HG03520 (cell line): ENCODE data around the gene SPDYE4.
"Not testable (repeated sequence)": the region's sequence is repeated elsewhere in the genome, so short reads cannot be mapped to it uniquely, and the experiment has no call there.

Experiments
- ATAC-seq: cut with Tn5 transposase; IDR thresholded peaks from one replicate; pipeline ENCODE4 v1.9.1; 2021; ENCODE audit warnings: mild to moderate bottlenecking, moderate library complexity; ENCODE audit not compliant: unreplicated experiment

SPDYE4 gene, protein sequence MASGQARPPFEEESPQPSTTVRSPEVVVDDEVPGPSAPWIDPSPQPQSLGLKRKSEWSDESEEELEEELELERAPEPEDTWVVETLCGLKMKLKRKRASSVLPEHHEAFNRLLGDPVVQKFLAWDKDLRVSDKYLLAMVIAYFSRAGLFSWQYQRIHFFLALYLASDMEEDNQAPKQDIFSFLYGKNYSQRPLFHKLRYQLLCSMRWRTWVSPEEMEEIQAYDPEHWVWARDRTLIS

DNA sequence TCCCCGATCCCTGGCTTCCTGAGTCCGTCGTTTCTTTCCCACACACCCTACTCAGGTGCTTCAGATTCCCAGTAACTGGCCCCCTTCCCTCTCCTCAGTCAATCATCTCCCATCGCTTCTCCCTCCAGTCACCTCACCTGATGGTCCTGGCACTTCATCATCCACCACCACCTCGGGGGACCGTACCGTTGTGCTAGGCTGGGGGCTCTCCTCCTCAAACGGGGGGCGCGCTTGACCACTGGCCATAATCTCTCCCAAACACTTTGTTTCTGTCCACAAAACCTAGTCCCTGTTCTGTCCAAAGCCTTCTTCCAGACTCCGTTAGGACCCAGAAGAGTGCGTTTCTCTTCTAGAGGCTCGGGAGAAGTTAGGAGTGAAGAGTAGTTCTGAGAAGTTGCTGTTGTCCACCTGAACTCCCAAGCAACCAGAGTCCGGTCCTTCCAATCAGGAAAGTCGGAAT lies at the start of gene SPDYE4:
SPDYE4 (minus strand) TSS at position 410 of the 460 bp plus-strand sequence; CDS start at position 246, 164 bp downstream.
- no peak for ATAC-seq

DNA sequence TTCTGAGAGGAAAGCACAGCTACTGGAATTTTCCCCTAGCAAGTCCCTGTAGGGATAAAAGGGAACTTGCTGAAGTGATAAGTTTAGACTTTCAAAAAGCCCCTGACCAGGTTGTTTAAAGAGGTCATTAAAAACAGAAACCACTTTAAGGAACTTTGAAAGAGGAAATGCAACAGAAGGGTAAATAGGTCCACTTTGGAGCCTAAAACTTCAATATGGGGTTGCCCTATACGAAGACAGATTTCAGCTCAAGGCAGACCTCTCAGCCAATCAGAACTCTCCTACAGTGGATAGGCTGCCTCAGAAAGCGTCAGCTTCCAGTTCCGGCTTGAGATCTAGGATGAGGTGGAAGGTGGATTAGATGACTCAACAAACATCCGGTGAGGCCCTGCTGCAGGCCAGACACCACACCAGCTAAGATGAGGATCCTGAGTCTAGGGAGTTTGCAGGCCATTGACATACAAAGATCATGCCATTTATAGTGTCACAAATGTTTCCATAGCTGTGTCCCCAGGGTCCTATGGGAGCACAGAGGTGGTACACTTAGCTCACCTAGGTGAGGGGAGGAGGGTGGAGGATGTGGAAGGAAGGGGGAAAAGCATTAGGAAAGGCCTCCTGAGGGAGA lies 48.7 kb upstream of the SPDYE4 start:
- peak; percentile 82 for ATAC-seq

DNA sequence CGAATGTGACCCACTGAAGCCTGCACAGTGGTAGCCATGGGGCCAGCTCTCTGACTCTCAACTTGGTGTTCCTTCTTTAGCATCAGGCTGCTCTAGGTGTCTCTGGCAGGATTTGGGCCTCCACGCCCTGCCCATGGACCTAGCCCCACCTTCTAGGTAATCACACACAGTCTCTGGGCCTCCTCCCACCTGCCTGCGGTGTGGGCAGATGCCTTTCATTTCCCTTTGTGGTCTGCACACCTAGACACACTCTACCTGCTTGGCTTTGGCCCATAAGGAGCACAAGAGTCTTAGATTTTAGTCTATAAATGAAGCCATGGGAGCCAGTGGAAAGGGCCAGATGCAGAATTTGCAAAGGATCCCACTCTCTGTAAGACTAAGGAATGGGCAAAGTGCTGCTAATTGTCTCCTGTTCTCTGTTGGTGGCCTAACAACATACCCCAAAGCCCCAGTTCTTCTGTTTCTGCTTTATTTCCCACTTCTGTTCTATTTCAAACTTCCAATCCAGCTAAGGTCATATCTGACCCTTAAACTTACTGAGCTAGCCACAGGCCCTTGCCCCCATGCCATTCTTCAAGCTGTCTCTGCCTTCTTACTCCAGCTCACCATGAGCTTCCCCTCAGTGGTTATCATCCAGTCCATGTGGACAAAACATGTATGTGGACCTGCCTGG lies 48.0 kb upstream of the SPDYE4 start:
- ATAC-seq: no peak

DNA sequence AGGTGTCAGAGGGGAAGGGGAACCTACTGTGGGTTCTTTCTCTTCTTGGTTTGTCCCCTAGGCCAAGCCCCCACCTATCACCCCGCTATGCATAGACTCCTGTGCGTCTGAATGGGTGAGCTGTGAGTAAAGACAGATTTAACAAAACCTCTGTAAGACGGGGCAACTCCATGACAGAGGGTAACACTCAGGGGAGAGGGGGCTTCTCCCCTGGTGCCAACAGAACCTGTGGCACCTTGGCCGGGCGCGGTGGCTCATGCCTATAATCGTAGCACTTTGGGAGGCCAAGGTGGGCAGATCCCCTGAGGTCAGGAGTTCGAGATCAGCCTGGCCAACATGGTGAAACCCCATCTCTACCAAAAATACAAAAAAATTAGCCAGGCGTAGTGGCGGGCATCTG lies 47.0 kb upstream of the SPDYE4 start:
- ATAC-seq: not testable (repeated sequence)

DNA sequence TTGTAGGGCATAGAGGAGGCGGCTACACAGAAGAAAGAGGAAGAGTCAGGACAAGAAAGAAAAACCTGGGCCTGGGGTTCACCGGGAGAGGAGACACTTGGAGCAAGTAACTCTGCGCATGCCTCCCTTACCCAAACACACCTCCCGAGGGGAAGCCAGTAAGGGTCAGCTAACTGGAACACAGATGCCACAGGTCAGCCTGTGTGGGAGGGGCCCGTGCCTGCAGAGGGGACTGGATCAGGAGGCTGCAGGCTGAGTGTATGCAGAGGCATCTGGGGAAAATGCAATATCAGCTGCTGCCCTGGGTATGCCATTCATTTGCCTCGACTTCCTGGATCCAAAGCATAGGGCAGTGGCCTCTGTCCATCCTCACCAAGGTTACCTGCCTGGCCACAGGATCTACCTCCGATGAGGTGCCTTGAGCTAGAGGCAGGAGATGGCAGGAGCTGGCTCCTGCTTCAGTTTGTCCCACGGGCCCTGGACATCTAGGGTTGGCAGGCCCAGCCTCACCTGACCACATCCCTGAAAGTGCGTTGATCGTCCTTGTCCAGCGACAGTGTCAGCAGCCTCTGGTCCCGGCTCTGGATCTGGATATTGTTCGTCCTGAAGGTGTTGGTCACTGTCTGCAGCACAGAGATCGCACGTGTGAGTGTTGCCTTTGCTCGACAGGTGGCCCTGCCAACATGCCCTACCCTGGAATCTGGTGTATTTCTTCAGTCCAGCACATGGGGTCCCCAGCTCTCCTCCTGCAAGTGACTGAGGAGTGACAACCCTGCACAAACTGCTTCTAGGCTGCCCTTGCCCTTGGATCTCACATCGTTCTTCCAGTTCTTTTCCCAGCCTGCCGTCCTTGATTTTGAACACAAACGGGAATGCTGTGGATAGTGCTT lies 45.4 kb upstream of the SPDYE4 start:
- ATAC-seq: no peak

DNA sequence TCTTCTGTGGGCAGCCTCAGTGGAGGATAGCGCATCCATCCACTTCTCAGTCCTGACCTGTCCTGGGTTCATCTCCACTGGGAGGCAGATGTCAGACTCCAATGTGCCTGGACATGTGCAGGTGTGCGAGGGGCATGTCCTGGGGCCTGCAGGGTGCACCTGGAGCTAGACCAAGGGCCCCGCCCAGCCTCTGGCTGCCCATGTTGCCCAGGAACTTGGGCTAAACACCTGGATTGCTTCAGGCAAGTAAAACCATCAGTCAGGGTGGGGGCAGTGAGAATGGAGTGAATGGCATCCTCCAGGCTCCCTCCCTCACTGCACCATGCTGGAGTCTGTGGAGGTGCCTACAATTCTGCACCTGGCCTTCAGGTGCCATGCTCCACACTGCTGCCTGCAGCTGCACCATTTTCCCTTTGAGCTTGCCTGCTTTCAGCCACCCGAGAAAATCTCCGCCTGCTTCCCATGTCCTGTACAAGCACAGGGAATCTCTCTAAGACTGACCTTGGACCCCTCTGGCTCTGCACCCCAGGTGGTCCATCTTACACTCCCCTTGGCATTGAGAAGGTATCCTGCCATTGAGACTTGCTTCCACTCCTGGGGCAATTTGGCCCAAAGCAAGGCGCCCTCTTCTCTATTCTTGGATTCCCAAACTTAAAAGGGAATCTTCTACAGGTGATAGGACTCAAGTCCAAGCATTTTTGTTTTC lies 42.9 kb upstream of the SPDYE4 start:
- ATAC-seq: no peak

DNA sequence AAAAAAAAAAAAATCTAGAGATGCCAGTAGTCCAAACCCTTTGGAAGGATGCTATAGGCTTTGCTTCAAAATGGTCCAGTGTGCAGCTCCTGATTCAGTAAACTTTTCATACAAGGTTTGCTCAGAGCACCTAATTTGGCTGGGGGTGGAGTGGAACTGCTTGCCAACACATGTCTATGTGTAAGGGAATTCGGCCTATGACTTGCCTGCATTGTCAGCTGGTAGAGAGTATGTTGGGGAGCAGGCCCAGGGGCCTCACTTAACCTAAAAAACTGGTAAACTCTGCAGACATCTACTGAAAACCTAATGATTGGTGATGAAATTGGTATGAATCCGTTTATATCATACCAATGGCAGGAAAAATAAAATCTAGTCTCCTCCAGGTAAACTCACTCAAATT lies 42.3 kb upstream of the SPDYE4 start:
- ATAC-seq: no peak

DNA sequence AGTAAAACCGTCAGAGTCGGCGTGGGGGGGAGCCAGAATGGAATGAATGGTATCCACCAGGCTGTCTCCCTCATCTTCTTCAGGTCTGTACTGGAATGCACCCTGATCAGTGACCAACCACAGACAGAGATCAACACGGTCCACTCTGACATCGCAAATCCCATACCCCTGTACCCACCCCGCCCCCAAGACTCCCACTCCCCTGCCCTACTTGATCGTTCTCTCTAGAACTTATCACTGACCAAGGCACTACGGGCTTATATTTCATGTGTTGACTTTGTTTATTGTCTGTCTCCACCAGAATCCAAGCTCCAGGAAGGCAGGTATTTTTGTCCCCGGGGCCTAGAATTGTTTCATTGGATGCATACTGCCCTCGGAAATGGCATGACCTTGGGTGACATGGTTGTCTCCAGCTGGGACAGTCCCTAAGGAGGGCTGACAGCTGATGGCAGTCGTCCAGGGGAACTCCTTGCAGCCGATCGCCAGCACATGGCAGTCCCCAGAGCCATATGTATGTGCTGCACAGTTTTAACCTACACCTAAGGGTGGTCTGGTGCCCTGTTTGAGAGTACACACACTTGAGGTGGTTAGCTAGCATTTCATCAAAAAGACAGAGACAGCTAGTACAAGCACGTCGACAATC lies 41.3 kb upstream of the SPDYE4 start:
- ATAC-seq: no peak

DNA sequence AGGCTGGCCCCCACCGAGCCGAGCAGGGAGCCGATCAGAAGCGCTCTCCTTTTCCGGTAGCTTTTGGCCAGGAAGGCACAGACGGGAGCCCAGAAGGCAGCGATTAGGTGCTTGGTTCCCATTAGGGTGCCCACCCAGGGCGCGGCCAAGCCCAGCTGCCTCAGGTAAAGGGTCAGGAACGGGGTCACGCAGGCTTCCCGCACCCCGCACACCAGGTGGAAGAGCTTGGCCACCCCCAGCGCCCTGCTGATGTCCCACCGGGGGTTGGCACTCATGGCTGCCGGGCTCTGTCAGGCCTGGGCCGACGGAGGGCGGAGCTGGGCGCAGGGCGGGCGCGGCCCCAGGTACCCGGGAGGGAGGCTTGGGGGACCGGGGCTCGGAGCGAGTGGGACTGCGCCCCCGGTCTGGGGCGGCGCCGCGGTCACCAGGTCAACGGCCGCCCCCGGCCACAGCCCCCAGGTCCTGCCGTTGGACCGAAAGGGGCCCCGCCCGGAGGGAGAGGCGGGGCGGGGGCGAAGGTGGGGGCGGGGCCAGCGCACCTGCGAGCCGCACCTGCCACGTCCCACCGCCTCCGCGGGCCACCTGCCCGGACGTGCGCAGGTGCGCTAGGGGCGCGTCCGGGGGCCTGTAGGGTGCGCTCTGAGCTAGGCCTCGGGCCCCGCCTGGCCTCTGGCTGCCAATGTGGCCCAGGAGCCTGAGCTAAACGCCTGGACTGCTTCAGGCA lies 40.7 kb upstream of the SPDYE4 start, which contains the start of gene MFSD6L:
MFSD6L (minus strand) TSS at position 520 of the 724 bp plus-strand sequence; CDS start at position 275, 245 bp downstream.
- no peak for ATAC-seq

DNA sequence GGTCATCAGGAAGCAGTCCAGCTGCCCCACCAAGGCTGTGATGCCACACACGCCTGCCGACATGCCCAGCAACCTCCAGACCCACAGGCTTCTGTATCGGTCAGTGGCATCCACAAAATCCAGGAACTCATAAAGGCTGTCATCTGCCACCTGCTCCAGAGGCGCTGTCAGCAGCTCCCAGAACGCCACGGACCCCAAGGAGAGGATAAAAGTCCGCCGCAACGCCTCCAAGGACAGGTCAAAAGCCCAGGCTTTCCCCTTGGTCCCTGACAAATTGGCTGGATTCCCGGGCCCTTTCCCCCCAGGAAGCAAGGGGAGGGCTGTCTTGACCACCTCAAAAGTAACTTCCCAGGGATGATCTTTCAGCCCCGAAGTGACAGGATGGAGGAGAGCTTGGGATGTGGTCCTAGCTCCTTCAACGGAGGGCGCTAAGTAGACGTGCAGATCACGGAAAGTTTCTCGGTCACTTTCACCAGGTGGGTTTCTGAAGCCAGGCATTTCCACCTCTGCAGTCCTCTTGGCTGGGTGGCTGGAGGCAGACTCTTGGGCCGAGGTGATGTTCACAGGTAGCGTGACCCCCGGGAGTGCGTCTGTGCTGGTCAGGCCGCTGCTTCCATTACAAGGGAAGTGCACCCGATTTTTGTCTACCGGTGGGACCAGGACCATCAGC lies 40.0 kb upstream of the SPDYE4 start:
- no peak for ATAC-seq

DNA sequence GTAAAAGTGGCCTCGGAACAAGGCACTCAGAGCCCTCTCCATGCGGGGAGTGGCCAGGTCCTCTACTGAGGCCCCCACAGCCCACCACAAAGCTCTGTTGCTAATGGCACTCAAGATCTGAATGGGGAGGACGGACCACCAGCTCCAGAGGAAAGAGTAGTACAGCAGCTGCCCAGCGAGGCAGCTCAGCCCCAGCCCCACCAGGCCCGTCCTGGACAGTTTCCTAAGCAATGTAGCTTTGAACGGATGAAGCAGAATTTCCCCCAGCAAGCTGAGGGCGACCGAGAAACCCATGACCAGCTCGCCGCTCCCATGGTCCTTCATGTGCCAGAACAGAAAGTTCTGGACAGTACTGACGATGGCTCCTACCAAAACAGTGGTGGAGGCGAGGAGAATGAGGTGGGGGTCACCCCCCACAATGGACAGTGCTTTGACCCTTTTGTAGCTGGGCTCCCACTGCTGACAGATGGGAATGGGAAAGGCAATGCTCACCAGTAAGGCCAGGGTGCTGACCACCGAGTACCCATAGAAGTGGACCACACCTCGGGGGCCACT lies 39.4 kb upstream of the SPDYE4 start:
- no peak for ATAC-seq

DNA sequence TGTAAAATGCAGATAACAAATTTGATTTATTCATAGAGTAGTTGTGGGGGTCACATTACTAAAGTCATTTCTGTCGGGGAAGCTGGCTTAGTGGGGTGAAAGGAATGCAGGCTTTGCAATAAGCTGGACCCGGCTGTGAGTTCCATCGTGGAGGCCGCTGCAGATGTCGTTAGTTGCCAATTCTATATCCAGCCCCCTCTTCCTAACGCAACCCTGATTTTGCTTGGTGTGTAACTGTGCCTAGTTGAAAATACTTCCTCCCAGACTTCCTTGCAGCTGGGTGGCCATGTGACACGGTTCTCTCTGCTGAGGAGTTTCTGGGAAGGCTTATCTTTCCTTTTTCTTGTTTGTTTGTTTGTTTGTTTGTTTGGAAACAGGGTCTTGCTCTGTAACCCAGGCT lies 36.3 kb upstream of the SPDYE4 start:
- ATAC-seq: no peak

DNA sequence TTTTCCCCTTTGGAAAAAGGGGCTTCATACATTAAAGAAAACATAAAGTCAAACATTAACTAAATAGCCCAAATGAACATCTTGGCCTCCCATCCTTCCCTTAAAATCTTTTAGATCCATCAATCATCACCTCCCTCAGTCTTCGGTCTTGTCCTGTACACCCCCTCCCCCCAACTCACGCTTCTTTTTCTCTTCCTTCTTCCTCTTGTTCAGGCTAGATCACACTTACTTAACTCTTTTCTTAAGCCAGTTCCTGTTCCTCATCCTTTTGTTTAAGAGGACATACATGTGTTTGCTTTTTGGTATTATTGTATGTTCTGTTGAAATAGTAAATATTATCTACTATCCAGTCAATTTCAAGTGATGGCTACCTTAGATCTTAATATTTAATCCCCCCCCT lies 35.3 kb upstream of the SPDYE4 start:
- ATAC-seq: no peak

DNA sequence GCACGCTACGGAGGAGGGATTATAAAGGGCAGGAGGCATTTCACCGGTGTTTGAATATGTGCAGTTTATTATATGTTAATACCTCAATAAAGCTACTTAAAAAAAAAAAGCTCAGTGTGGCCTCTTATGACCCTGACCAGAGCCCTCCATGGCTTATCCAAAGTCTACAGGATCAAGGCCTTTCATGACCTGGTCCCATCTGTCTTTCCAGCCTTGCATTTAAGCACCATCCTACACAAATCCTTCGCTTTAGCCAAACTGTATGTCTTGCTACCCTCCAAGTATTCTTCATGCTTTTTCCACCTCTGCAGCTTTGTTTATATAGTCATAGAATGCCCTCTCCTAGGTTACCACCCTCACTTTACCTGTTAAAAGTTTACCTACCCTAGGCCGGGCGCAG lies 34.3 kb upstream of the SPDYE4 start:
- no peak for ATAC-seq

DNA sequence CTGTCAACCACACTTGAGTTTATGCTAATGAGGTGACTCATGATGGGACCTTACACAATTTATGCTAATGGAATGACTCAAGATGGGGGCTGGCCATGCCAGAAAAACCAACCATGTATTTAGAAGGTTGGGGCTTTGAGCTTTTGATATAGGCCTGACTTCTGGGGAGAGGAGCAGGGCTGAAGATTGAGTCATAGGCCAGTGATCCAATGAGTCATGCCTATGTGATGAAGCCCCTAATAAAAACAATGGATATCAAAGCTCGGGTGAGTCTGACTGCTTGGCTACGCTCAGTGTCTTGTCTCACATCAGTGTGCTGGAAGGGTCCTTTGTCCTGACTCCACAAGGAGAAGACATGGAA lies 33.5 kb upstream of the SPDYE4 start:
- ATAC-seq: no peak

DNA sequence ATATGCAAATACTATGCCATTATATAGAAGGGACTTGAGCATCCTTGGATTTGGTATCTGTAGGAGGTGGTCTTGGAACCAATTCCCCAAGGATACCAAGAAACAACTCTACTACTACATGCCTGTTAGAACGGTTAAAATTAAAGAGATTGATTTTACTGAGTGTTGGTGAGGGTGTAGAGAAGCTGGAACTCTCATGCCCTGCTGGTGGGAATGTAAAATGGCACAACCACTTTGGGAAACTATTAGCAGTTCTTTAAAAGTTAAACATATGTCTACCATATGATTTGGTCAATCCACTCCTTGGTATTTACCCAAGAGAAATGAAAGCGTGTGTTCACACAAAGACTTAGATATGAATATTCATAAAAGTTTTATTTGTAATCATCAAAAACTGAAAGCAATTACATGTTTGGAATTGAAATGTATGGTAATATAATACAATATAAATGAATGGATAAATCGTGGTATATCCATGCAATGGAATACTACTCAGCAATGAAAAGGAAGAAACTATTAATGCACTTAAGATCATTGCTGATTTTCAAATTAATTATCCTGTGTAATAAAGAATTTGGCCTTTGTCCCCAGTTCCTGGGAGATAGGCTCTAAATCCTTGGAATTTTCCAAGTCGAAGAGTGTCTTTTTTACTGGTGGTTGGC lies 33.0 kb upstream of the SPDYE4 start:
- ATAC-seq: no peak

DNA sequence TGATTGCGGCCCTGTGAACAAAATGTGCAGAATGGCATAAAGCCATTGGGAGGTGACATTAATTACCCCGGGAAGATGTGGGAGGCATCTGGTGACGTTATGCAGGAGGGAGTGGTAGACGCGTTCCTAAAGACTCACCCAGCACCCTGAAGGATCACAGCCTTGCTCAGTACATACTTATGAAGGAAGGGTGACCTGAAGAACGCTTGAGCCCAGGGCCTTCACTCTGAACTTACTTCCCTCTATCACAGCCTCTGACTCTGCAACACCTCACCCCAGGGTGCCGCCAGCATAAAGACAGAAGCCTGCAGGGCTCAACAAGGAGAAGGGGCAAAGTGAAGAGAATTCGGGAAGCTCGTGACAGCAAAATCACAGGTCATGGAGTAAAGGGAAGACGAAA lies 31.4 kb upstream of the SPDYE4 start:
- no peak for ATAC-seq

DNA sequence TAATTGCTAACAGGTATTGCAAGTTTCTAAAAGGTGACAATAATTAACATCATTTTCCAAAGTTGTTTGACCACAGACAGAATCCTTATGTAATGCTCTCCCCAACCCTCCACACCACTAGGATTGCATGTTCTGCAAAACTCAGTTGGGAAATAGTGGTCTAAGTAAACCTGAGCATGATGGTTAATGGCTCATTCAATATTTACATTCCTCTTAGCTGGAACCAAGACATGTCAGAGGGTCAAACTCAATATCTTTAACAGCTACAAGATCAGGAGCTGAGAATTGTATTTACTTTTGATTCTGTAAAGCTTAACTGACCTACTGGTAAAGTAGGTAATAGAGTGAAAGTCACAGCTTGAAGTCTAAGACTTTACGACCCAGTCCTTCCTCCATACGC lies 30.7 kb upstream of the SPDYE4 start:
- no peak for ATAC-seq
